ENCODE results near the gene RFT1. TPM values are rescaled to one million over a fixed set of nuclear protein-coding genes. Genes with fewer than 3 reads are reported as not detected.

RFT1 gene
- total and polyA plus RNA-seq, 2 of the 13 experiments (the other 11 are each of a cell fraction or from before 2014, with no cell fraction given), result 23.2 to 37.0 TPM

Other genes with a start within 250 kb of the RFT1 start
- gene STIMATE, start 232.9 kb downstream of the RFT1 start, total RNA-seq (2016; rRNA removed; fragmentation: Illumina TruSeq; extraction: Trizol), result 8.7 and 11.7 TPM in 2 replicates
- 5.7 and 6.2 TPM in 2 replicates for gene STIMATE, start 232.9 kb downstream of the RFT1 start, polyA plus RNA-seq (2011; rRNA removed)
- gene SFMBT1, start 84.4 kb downstream of the RFT1 start, total RNA-seq (2016; rRNA removed; fragmentation: Illumina TruSeq; extraction: Trizol), result 12.8 and 15.6 TPM in 2 replicates
- gene SFMBT1, start 84.4 kb downstream of the RFT1 start, polyA plus RNA-seq (2011; rRNA removed), result 3.8 and 4.0 TPM in 2 replicates
- 1.6 and 4.3 TPM in 2 replicates for gene PRKCD, start 30.8 kb upstream of the RFT1 start, total RNA-seq (2016; rRNA removed; fragmentation: Illumina TruSeq; extraction: Trizol)
- 40.7 and 47.7 TPM in 2 replicates for gene PRKCD, start 30.8 kb upstream of the RFT1 start, polyA plus RNA-seq (2011; rRNA removed)
- 196 and 238 TPM in 2 replicates for gene TKT, start 125.6 kb upstream of the RFT1 start, total RNA-seq (2016; rRNA removed; fragmentation: Illumina TruSeq; extraction: Trizol)
- gene TKT, start 125.6 kb upstream of the RFT1 start, polyA plus RNA-seq (2011; rRNA removed), result 150 and 188 TPM in 2 replicates
- 14.2 and 20.7 TPM in 2 replicates for gene DCP1A, start 217.1 kb upstream of the RFT1 start, total RNA-seq (2016; rRNA removed; fragmentation: Illumina TruSeq; extraction: Trizol)
- gene DCP1A, start 217.1 kb upstream of the RFT1 start, polyA plus RNA-seq (2011; rRNA removed), result 38.1 and 41.2 TPM in 2 replicates